ENCODE results near the gene DDX1. TPM values are rescaled to one million over a fixed set of nuclear protein-coding genes. Genes with fewer than 3 reads are reported as not detected.

The DDX1 gene
- total RNA-seq, 1 experiment from 2014 or later = 163 TPM

GRCh38 chr2:15603044-15603765 lies 11.5 kb downstream of the DDX1 start:
- Mint-ChIP-seq H3K27ac (ENCODE audit: unreplicated experiment) (no peak overlapping the region), H3K9me3 (ENCODE audit: unreplicated experiment) (no peaks in the 10 kb centered on the region), H3K27me3 (ENCODE audit: insufficient read depth, unreplicated experiment) (no peaks in the 10 kb centered on the region), H3K4me3 (ENCODE audit: unreplicated experiment) (no peak overlapping the region), H3K4me1 (ENCODE audit: low read depth, unreplicated experiment) (no peaks in the 10 kb centered on the region), H3K36me3 (ENCODE audit: insufficient read depth, unreplicated experiment) (peaks cover 86% of the 10 kb centered on the region)
- Histone ChIP-seq H3K9me3 (no peaks in the 10 kb centered on the region), H3K36me3 (ENCODE audit: control insufficient read depth, insufficient read depth, low read length) (peaks cover 7% of the 10 kb centered on the region), H3K4me3 (ENCODE audit: low read depth, low read length) (no peak overlapping the region), H3K27me3 (replicated peaks; ENCODE audit: control insufficient read depth, insufficient read depth, low read length) (no peaks in the 10 kb centered on the region), H3K4me1 (no peaks in the 10 kb centered on the region)
- TF ChIP-seq, protein P1, sequence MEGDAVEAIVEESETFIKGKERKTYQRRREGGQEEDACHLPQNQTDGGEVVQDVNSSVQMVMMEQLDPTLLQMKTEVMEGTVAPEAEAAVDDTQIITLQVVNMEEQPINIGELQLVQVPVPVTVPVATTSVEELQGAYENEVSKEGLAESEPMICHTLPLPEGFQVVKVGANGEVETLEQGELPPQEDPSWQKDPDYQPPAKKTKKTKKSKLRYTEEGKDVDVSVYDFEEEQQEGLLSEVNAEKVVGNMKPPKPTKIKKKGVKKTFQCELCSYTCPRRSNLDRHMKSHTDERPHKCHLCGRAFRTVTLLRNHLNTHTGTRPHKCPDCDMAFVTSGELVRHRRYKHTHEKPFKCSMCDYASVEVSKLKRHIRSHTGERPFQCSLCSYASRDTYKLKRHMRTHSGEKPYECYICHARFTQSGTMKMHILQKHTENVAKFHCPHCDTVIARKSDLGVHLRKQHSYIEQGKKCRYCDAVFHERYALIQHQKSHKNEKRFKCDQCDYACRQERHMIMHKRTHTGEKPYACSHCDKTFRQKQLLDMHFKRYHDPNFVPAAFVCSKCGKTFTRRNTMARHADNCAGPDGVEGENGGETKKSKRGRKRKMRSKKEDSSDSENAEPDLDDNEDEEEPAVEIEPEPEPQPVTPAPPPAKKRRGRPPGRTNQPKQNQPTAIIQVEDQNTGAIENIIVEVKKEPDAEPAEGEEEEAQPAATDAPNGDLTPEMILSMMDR (IDR thresholded peaks at IDR 0.05; ENCODE audit: insufficient read depth in 1 of 2, low read depth in 1 of 2, low read length in 1 of 2, severe bottlenecking in 1 of 2, unreplicated experiment in 1 of 2) = no peak
- ChIA-PET POLR2A (no interaction called here), CTCF (no interaction called here)
- intact Hi-C loops (cut with micrococcal nuclease; ENCODE audit: unreplicated experiment) = no loop called here
- no peak for DNase-seq
- BruUV-seq (replicated peaks) = no TSS peak

DNA sequence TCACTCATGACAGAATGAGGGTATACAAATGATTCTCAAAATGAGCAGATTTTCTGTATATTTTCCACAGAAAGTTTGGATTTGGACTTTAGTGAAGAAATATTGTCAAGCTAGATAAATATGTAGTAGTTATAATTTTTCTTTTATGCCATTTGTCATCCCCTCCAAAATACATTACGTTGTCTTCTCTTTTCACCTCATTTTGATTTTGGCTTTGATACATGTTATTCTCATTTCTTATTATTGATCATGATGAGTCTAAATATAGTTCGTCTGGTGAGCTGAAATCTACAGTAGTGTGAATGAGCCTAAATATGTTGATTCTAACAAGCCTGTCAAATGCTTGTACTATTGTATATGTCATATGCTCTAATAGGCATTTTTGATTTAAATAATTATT lies 12.3 kb downstream of the DDX1 start:
- intact Hi-C loops (cut with micrococcal nuclease; ENCODE audit: unreplicated experiment) = no loop called here
- Mint-ChIP-seq H3K4me1 (ENCODE audit: low read depth, unreplicated experiment) (no peaks in the 10 kb centered on the region), H3K27me3 (ENCODE audit: insufficient read depth, unreplicated experiment) (no peaks in the 10 kb centered on the region), H3K27ac (ENCODE audit: unreplicated experiment) (no peak overlapping the region), H3K4me3 (ENCODE audit: unreplicated experiment) (no peak overlapping the region), H3K36me3 (ENCODE audit: insufficient read depth, unreplicated experiment) (peaks cover 85% of the 10 kb centered on the region), H3K9me3 (ENCODE audit: unreplicated experiment) (no peaks in the 10 kb centered on the region)
- Histone ChIP-seq H3K36me3 (ENCODE audit: control insufficient read depth, insufficient read depth, low read length) (peaks cover 7% of the 10 kb centered on the region), H3K9me3 (no peaks in the 10 kb centered on the region), H3K4me3 (ENCODE audit: low read depth, low read length) (no peak overlapping the region), H3K27me3 (replicated peaks; ENCODE audit: control insufficient read depth, insufficient read depth, low read length) (no peaks in the 10 kb centered on the region), H3K4me1 (no peaks in the 10 kb centered on the region)
- ChIA-PET CTCF (no interaction called here), POLR2A (no interaction called here)
- DNase-seq = no peak
- TF ChIP-seq, protein P1 (IDR thresholded peaks at IDR 0.05; ENCODE audit: insufficient read depth in 1 of 2, low read depth in 1 of 2, low read length in 1 of 2, severe bottlenecking in 1 of 2, unreplicated experiment in 1 of 2) = no peak
- no TSS peak for BruUV-seq (replicated peaks)

DNA sequence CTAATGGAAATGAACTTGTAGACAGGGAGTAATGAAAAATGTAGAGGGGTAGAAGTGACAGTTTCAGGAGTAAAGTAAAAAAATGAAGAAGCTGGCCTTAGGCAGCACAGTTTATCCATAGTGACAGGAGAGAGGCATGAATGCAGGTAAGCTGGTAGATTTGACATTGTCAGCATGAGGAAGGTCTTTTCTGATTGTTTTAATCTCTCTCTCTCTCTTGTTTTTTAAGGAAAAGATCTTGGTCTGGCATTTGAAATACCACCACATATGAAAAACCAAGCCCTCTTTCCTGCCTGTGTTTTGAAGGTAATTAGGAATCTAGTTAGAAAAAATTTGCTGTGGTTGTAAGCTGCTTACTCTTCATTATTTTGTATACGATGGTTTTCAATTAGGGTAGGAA lies 14.1 kb downstream of the DDX1 start:
- Histone ChIP-seq H3K36me3 (ENCODE audit: control insufficient read depth, insufficient read depth, low read length) (peaks cover 10% of the 10 kb centered on the region), H3K27me3 (replicated peaks; ENCODE audit: control insufficient read depth, insufficient read depth, low read length) (no peaks in the 10 kb centered on the region), H3K9me3 (no peaks in the 10 kb centered on the region), H3K4me1 (no peaks in the 10 kb centered on the region), H3K4me3 (ENCODE audit: low read depth, low read length) (no peak overlapping the region)
- DNase-seq = no peak
- ChIA-PET CTCF (no interaction called here), POLR2A (interaction anchor here (0.6 kb wide), 1 partner anchor 175 kb away, joined by 4 read pairs; no protein-coding TSS in a partner anchor)
- Mint-ChIP-seq H3K9me3 (ENCODE audit: unreplicated experiment) (no peaks in the 10 kb centered on the region), H3K4me1 (ENCODE audit: low read depth, unreplicated experiment) (no peaks in the 10 kb centered on the region), H3K27me3 (ENCODE audit: insufficient read depth, unreplicated experiment) (no peaks in the 10 kb centered on the region), H3K27ac (ENCODE audit: unreplicated experiment) (peak overlapping the region; percentile 9), H3K36me3 (ENCODE audit: insufficient read depth, unreplicated experiment) (peaks cover 91% of the 10 kb centered on the region), H3K4me3 (ENCODE audit: unreplicated experiment) (no peak overlapping the region)
- no TSS peak for BruUV-seq (replicated peaks)
- intact Hi-C loops (cut with micrococcal nuclease; ENCODE audit: unreplicated experiment) = no loop called here
- TF ChIP-seq, protein P1 (IDR thresholded peaks at IDR 0.05; ENCODE audit: insufficient read depth in 1 of 2, low read depth in 1 of 2, low read length in 1 of 2, severe bottlenecking in 1 of 2, unreplicated experiment in 1 of 2) = no peak

Measured in Caco-2 (cell line).